ENCODE measurements around the gene CEP120.
"Not testable (repeated sequence)": the region's sequence is repeated elsewhere in the genome, so short reads cannot be mapped to it uniquely, and the experiment has no call there.

Gene CEP120

DNA sequence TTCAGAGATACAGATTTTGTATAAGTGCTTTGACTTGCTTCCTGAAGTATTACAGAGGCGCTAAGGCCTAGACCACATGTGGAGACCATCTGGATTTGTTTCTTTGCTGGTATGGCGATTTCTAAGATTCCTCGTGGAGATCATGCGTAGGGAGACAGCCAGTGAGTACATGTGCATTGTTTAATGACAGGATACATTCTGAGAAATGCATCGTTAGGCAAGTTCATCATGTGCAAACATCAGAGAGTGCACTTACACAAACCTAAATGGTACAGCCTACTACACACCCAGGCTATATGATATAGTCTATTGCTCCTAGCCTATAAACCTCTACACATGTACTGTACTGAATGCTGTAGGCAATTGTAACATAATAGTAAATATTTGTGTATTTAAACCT, 16.5 kb upstream of the CEP120 start:
- no peak for DNase-seq (ENCODE audit: low read depth)
- H3K4me3 ChIP-seq (ENCODE audit: control insufficient read depth, low read depth, low read length): no peak overlapping the region
- TF ChIP-seq, protein P1, sequence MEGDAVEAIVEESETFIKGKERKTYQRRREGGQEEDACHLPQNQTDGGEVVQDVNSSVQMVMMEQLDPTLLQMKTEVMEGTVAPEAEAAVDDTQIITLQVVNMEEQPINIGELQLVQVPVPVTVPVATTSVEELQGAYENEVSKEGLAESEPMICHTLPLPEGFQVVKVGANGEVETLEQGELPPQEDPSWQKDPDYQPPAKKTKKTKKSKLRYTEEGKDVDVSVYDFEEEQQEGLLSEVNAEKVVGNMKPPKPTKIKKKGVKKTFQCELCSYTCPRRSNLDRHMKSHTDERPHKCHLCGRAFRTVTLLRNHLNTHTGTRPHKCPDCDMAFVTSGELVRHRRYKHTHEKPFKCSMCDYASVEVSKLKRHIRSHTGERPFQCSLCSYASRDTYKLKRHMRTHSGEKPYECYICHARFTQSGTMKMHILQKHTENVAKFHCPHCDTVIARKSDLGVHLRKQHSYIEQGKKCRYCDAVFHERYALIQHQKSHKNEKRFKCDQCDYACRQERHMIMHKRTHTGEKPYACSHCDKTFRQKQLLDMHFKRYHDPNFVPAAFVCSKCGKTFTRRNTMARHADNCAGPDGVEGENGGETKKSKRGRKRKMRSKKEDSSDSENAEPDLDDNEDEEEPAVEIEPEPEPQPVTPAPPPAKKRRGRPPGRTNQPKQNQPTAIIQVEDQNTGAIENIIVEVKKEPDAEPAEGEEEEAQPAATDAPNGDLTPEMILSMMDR (conservative IDR thresholded peaks at IDR 0.05; ENCODE audit: control insufficient read depth, insufficient read depth, low read depth, low read length): no peak

- TF ChIP-seq, protein P1 (conservative IDR thresholded peaks at IDR 0.05; ENCODE audit: control insufficient read depth, insufficient read depth, low read depth, low read length): no peak
- no peak for DNase-seq (ENCODE audit: low read depth)
- H3K4me3 ChIP-seq (ENCODE audit: control insufficient read depth, low read depth, low read length): no peak overlapping the region
Measured at GRCh38 chr5:123438902-123439301, 15.7 kb upstream of the CEP120 start.

DNA sequence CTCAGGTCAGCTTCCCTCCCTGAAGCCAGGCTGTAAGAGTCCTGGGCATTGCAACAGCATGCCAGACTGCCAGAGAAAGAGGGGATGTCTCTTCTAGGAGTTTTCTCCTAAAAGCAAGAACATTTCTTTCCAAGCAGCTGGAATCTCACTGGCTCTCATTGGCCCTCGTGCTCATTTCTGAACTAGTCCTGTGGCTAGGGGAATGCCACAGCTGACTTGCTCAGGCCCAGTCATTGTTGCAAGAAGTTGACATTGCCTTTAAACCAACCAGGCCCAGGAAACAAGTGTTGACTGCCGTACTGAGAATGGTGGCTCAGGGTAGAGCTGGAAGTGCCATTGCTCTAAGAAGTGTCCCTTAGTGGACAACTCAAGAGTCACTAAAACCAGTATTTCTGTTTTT, 15.0 kb upstream of the CEP120 start:
- no peak overlapping the region for H3K4me3 ChIP-seq (ENCODE audit: control insufficient read depth, low read depth, low read length)
- TF ChIP-seq, protein P1 (conservative IDR thresholded peaks at IDR 0.05; ENCODE audit: control insufficient read depth, insufficient read depth, low read depth, low read length): no peak
- no peak for DNase-seq (ENCODE audit: low read depth)

DNA sequence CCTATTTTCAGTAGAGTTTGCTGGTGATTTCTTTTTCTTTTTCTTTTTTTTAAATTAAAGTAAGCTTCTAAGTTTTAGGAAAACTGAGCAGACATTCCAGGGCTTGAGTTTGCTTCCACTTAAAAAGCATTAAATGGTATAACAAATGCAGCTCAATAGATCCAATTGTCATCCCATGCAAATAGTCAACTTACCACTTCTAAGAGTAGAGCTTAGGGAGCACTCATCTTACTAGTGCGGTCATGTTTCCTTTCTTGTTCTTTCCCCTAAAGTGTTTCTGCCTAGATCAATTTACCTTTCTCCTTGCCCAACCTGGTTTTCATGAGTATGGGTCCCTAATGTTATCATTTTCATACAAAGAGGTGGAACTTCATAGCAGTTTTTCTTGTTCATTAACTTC, 13.0 kb upstream of the CEP120 start:
- no peak overlapping the region for H3K4me3 ChIP-seq (ENCODE audit: control insufficient read depth, low read depth, low read length)
- DNase-seq (ENCODE audit: low read depth): no peak
- TF ChIP-seq, protein P1 (conservative IDR thresholded peaks at IDR 0.05; ENCODE audit: control insufficient read depth, insufficient read depth, low read depth, low read length): no peak

GRCh38 chr5:123434796-123435195, 11.6 kb upstream of the CEP120 start:
- DNase-seq (ENCODE audit: low read depth): no peak
- TF ChIP-seq, protein P1 (conservative IDR thresholded peaks at IDR 0.05; ENCODE audit: control insufficient read depth, insufficient read depth, low read depth, low read length): no peak
- no peak overlapping the region for H3K4me3 ChIP-seq (ENCODE audit: control insufficient read depth, low read depth, low read length)

GRCh38 chr5:123433596-123433995, 10.4 kb upstream of the CEP120 start:
- TF ChIP-seq, protein P1 (conservative IDR thresholded peaks at IDR 0.05; ENCODE audit: control insufficient read depth, insufficient read depth, low read depth, low read length): no peak
- H3K4me3 ChIP-seq (ENCODE audit: control insufficient read depth, low read depth, low read length): no peak overlapping the region
- no peak for DNase-seq (ENCODE audit: low read depth)

DNA sequence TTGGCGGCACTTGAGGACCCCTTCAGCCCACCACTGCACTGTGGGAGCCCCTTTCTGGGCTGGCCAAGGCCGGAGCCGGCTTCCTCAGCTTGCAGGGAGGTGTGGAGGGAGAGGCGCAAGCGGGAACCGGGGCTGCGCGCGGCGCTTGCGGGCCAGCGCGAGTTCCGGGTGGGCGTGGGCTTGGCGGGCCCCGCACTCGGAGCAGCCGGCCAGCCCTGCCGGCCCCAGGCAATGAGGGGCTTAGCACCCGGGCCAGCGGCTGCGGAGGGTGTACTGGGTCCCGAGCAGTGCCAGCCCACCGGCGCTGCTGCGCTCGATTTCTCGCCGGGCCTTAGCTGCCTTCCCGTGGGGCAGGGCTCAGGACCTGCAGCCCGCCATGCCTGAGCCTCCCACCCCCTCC, 7.2 kb upstream of the CEP120 start:
- DNase-seq (ENCODE audit: low read depth); H3K4me3 ChIP-seq (ENCODE audit: control insufficient read depth, low read depth, low read length): not testable (repeated sequence)
